ENCODE results near the gene ADRB2. TPM values are rescaled to one million over a fixed set of nuclear protein-coding genes. Genes with fewer than 3 reads are reported as not detected.

Gene ADRB2
- total RNA-seq, 1 experiment from 2014 or later: 1.0 TPM

GRCh38 chr5:148781766-148782165 lies 44.6 kb upstream of the ADRB2 start:
- in situ Hi-C loops (cut with HindIII; ENCODE audit: low pct_unique_long_range_greater_than_20kb, low sequenced_read_pairs): no loop called here
- CTCF ChIA-PET: no interaction called here
- Histone ChIP-seq H3K36me3 (ENCODE audit: control insufficient read depth, insufficient read depth, low read length) (no peaks in the 10 kb centered on the region), H3K4me3 (ENCODE audit: low read depth in 2 of 2, low read length in 2 of 2) (no peak overlapping the region), H3K27ac (ENCODE audit: low read length) (no peak overlapping the region), H3K27me3 (ENCODE audit: control insufficient read depth, insufficient read depth, low read length) (no peaks in the 10 kb centered on the region), H3K4me1 (ENCODE audit: control insufficient read depth, insufficient read depth, low read length) (no peaks in the 10 kb centered on the region), H3K9me3 (ENCODE audit: control insufficient read depth, insufficient read depth, low read depth, low read length) (no peaks in the 10 kb centered on the region)
- POLR2A ChIA-PET: no interaction called here
- no TSS peak for BruUV-seq (replicated peaks)
- DNase-seq (ENCODE audit: low read depth, low spot score): no peak
- TF ChIP-seq REST (IDR thresholded peaks at IDR 0.05; ENCODE audit: insufficient read depth in 1 of 2, low read depth in 2 of 2, low read length in 1 of 2): no peak
- TF ChIP-seq TCF7L2 (IDR thresholded peaks at IDR 0.05; ENCODE audit: low read depth, low read length): no peak
- TF ChIP-seq POLR2AphosphoS5 (IDR thresholded peaks at IDR 0.05; ENCODE audit: low read depth, low read length): no peak
- no peak for TF ChIP-seq CTCF (IDR thresholded peaks at IDR 0.05)
- no peak for TF ChIP-seq SIN3A (IDR thresholded peaks at IDR 0.05; ENCODE audit: borderline replicate concordance, insufficient read depth, low read depth, low read length)
- intact Hi-C loops (cut with micrococcal nuclease; ENCODE audit: unreplicated experiment): no loop called here
- no peak for ATAC-seq

- no peaks in the 10 kb centered on the region for H3K27me3 ChIP-seq (ENCODE audit: control insufficient read depth, insufficient read depth, low read length)
- BruUV-seq (replicated peaks): no TSS peak
- intact Hi-C loops (cut with micrococcal nuclease; ENCODE audit: unreplicated experiment): no loop called here
Observed at GRCh38 chr5:148785223-148785622, 41.2 kb upstream of the ADRB2 start.

More at GRCh38 chr5:148785223-148785622, 41.2 kb upstream of the ADRB2 start:
- H3K4me1 ChIP-seq (ENCODE audit: control insufficient read depth, insufficient read depth, low read length): no peaks in the 10 kb centered on the region
- ATAC-seq: no peak
- no peaks in the 10 kb centered on the region for H3K36me3 ChIP-seq (ENCODE audit: control insufficient read depth, insufficient read depth, low read length)
- H3K9me3 ChIP-seq (ENCODE audit: control insufficient read depth, insufficient read depth, low read depth, low read length): no peaks in the 10 kb centered on the region
- in situ Hi-C loops (cut with HindIII; ENCODE audit: low pct_unique_long_range_greater_than_20kb, low sequenced_read_pairs): no loop called here
- POLR2A ChIA-PET: no interaction called here
- CTCF ChIA-PET: no interaction called here
- no peak overlapping the region for H3K27ac ChIP-seq (ENCODE audit: low read length)
- TF ChIP-seq SIN3A (IDR thresholded peaks at IDR 0.05; ENCODE audit: borderline replicate concordance, insufficient read depth, low read depth, low read length) (no peak), POLR2AphosphoS5 (IDR thresholded peaks at IDR 0.05; ENCODE audit: low read depth, low read length) (no peak), REST (IDR thresholded peaks at IDR 0.05; ENCODE audit: insufficient read depth in 1 of 2, low read depth in 2 of 2, low read length in 1 of 2) (no peak), TCF7L2 (IDR thresholded peaks at IDR 0.05; ENCODE audit: low read depth, low read length) (no peak), CTCF (IDR thresholded peaks at IDR 0.05) (no peak)
- DNase-seq (ENCODE audit: low read depth, low spot score): no peak
- no peak overlapping the region for H3K4me3 ChIP-seq (ENCODE audit: low read depth in 2 of 2, low read length in 2 of 2)

All from Panc1 (cell line).